ENCODE results near the gene KREMEN1.

DNA sequence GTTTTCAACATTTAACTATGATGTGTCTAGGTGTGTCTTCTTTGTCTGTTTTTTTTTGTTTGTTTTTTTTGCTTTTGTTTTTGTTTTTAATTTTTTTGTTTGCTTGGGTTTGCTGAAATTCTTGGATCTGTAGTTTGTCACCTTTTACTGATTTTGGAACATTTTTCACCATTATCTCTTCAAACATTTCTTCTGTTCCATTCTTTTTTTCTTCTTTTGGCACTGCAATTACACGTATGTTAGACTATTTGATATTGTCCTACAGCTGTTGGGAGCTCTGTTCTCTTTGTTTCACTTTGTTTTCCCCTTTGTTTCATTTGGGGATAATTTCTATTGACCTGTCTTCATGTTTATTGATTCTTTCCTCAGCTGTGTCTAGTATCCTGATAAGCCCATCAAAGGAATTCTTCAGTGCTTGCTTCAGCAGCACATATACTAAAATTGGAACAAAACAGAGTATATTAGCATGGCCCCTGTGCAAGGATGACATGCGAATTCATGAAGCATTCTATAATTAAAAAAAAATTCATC, 60.8 kb downstream of the KREMEN1 start:
- TF ChIP-seq POLR2A (IDR thresholded peaks at IDR 0.05) = no peak
- TF ChIP-seq CTCF (IDR thresholded peaks at IDR 0.05) = no peak
